NCI-H748 (cell line): ENCODE measurements around the gene ZNF586.
A peak's percentile ranks its signal among the peaks of the same experiment; 100 is the strongest.
"Not testable (repeated sequence)": the region's sequence is repeated elsewhere in the genome, so short reads cannot be mapped to it uniquely, and the experiment has no call there.

Source experiments
- DNase-seq: peaks from one replicate; lab custom pipeline; 2025; ENCODE audit not compliant: unreplicated experiment; lab: John Stamatoyannopoulos, UW

ZNF586 gene

DNA sequence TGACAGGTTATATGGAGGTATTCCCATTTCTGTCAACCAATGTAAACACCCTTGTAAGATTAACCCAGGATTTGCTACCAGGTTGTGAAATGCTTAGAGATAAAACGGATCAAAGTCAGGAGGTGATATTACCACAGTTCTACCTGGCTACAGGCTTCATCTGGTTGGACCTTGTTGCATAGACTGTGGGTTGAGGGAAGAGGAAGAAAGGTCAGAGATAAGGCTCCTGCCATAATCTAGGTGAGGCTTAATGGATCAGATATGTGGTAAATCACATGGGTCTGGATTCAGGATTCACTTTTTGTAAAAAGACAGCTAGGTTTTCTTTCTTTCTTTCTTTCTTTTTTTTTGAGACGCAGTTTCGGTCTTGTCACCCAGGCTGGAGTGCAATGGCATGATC, 52.0 kb downstream of the ZNF586 start:
- not testable (repeated sequence) for DNase-seq

- not testable (repeated sequence) for DNase-seq
Observed at GRCh38 chr19:57823155-57823554, 53.7 kb downstream of the ZNF586 start.

DNA sequence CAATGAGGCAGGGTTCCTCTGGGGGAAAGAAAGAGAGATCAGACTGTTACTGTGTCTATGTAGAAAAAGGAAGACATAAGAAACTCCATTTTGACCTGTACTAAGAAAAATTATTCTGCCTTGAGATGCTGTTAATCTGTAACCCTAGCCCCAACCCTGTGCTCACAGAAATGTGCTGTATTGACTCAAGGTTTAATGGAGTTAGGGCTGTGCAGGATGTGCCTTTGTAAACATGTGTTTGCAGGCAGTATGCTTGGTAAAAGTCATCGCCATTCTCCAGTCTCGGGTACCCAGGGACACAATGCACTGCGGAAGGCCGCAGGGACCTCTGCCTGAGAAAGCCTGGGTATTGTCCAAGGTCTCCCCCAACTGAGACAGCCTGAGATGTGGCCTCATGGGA, 54.1 kb downstream of the ZNF586 start:
- DNase-seq = not testable (repeated sequence)

DNA sequence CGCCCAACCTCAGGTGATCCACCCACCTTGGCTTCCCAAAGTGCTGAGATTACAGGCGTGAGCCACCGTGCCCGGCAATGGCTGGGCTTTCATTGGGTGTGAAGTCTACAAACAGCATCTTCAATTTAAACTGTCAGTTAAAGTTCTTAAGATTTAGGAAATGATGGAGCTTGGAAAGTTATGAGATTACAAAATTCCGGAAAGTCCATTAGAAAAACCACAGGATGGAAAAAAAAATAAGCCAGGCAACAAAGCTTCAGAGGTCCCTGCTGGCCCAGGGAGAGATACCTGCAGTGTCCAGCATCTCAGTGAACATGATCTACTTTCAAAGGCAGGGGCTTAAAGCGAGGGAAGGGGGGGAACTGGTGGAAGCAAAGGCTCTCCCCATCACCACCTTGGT, 56.0 kb downstream of the ZNF586 start:
- no peak for DNase-seq

- DNase-seq = no peak
Observed at GRCh38 chr19:57829316-57829715, 59.8 kb downstream of the ZNF586 start.

- DNase-seq = peak; percentile 56
Observed at GRCh38 chr19:57830071-57830602, 60.7 kb downstream of the ZNF586 start, which contains the start of gene ZNF587B. TSS of gene ZNF587B (plus strand) at chr19:57830299. CDS start at chr19:57830529, 230 bp downstream.
